Vagina (tissue), 2 donors: ENCODE measurements around the gene MTCL1.

ENCODE experiments used
- POLR2A ChIP-seq, 2 donors: fragments of 450-650 bp; IDR thresholded peaks; one replicate each; pipeline ENCODE4 v1.6.1; 2017; ENCODE audit warnings: antibody characterized with exemption in 2 of 2, mild to moderate bottlenecking in 2 of 2, moderate library complexity in 2 of 2
- TF ChIP-seq, protein P1 (sequence below), 3 experiments: fragments of 450-650 bp in 2 of 3; fragments of 200-600 bp in 1 of 3; sonication (generic) in 1 of 3; IDR thresholded peaks; one replicate each; pipeline ENCODE4 v1.5.1; 2017 to 2019; ENCODE audit warnings: antibody characterized with exemption in 3 of 3, mild to moderate bottlenecking in 2 of 3, moderate library complexity in 2 of 3

DNA sequence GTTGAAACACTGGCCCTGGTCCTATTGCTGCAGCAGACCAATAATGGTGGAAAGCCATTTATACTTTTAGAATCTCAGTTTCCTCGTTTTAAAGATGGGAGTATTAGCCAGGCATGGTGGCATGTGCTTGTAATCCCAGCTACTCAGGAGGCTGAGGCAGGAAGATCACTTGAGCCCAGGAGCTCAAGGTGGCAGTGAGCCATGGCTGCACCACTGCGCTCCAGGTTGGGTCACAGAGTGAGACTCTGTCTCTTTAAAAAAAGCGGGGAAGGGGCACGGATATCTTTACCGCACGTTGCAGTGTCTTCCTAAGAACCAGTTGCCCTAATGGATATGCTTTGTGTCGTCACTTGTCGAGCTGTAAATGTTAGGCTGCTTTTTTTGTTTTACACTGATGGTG is 8.3 kb downstream of the MTCL1 start:
- TF ChIP-seq, protein P1, sequence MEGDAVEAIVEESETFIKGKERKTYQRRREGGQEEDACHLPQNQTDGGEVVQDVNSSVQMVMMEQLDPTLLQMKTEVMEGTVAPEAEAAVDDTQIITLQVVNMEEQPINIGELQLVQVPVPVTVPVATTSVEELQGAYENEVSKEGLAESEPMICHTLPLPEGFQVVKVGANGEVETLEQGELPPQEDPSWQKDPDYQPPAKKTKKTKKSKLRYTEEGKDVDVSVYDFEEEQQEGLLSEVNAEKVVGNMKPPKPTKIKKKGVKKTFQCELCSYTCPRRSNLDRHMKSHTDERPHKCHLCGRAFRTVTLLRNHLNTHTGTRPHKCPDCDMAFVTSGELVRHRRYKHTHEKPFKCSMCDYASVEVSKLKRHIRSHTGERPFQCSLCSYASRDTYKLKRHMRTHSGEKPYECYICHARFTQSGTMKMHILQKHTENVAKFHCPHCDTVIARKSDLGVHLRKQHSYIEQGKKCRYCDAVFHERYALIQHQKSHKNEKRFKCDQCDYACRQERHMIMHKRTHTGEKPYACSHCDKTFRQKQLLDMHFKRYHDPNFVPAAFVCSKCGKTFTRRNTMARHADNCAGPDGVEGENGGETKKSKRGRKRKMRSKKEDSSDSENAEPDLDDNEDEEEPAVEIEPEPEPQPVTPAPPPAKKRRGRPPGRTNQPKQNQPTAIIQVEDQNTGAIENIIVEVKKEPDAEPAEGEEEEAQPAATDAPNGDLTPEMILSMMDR (IDR thresholded peaks at IDR 0.05), result no peak
- no peak for TF ChIP-seq POLR2A (IDR thresholded peaks at IDR 0.05)
